ENCODE results near the gene NR5A1.

NR5A1 gene

GRCh38 chr9:124457079-124457886 is 49.9 kb downstream of the NR5A1 start:
- peaks cover 8% of the 10 kb centered on the region for H3K4me1 ChIP-seq (ENCODE audit: insufficient read depth, insufficient read length)

DNA sequence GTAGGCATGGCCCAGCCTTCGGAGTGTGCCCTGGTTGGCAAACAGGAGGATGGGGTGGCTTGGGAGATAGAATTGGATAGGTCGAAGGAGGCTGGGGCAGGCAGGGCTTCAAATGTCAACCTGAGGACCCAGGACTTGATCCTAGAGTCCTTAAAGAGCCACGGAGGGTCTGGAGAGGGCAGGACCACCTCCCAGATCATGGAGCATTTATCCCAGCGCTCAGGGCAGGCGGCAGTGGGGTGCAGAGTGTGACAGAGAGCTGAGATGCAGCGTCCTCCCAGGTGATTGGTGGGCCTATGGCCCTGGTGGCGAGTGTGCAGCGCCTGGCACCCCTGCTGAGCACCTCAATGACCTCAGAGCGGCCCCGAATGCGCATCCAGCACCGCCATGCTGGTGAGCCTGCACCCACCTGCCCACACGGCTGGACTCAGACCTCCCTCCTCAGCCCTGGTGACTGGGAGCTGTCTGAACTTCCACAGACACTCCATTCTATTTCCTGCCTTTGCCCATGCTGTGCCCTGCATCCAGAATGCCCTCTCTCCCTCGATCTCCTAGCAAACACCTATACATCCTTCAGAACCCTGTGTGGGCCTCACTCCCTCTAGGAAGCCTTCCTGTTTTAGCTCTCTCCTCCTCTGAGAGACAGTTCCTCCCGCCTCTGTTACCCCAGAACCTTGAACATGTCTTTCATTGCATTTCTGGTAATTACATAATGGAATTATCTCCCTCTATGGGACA is 50.7 kb downstream of the NR5A1 start:
- no peak for TF ChIP-seq ZNF274 (IDR thresholded peaks at IDR 0.05; ENCODE audit: low read depth, low read length)
- no peaks in the 10 kb centered on the region for H3K36me3 ChIP-seq (ENCODE audit: insufficient read depth, insufficient read length, low read length)
- no peak overlapping the region for H3K9ac ChIP-seq (ENCODE audit: insufficient read length, low read depth)
- no peak for DNase-seq (ENCODE audit: low read depth, low spot score)
- H3K4me1 ChIP-seq (ENCODE audit: insufficient read depth, insufficient read length) = peaks cover 8% of the 10 kb centered on the region
- H3K27me3 ChIP-seq (ENCODE audit: insufficient read depth, insufficient read length) = peaks cover 10% of the 10 kb centered on the region
- no peaks in the 10 kb centered on the region for H3K9me3 ChIP-seq (ENCODE audit: insufficient read depth, low read length)
- H3K4me3 ChIP-seq (ENCODE audit: insufficient read length, low read depth) = no peak overlapping the region

More at GRCh38 chr9:124457079-124457886, 49.9 kb downstream of the NR5A1 start:
- Histone ChIP-seq H3K9me3 (ENCODE audit: insufficient read depth, low read length) (no peaks in the 10 kb centered on the region), H3K4me3 (ENCODE audit: insufficient read length, low read depth) (no peak overlapping the region), H3K9ac (ENCODE audit: insufficient read length, low read depth) (no peak overlapping the region), H3K36me3 (ENCODE audit: insufficient read depth, insufficient read length, low read length) (no peaks in the 10 kb centered on the region), H3K27me3 (ENCODE audit: insufficient read depth, insufficient read length) (peaks cover 7% of the 10 kb centered on the region)
- TF ChIP-seq SUZ12 (IDR thresholded peaks at IDR 0.05; ENCODE audit: extremely low read depth, insufficient read depth, insufficient read length) (no peak), ZNF274 (IDR thresholded peaks at IDR 0.05; ENCODE audit: low read depth, low read length) (no peak), YY1 (IDR thresholded peaks at IDR 0.05; ENCODE audit: insufficient read depth, insufficient read length) (no peak)
- no peak for DNase-seq (ENCODE audit: low read depth, low spot score)

DNA sequence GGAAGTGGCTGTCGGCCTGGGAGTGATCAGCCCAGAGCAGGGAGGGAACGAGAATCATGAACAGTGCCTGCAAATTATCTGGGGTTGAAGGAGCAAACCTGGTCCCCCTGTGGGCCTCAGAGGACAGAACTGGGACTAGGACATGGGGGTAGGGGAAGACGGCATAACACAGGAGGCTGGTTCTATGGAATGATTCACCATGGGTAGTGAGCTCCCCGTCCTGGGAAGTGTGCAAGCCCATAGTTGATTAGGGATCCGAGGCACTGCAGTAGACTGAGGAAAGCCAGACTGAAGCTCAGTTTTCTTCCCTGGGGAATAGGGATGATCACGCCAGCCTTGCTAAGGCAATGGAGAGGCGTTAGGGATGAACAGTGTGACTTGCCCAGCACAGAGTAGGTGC is 51.4 kb downstream of the NR5A1 start:
- H3K36me3 ChIP-seq (ENCODE audit: insufficient read depth, insufficient read length, low read length) = no peaks in the 10 kb centered on the region

DNA sequence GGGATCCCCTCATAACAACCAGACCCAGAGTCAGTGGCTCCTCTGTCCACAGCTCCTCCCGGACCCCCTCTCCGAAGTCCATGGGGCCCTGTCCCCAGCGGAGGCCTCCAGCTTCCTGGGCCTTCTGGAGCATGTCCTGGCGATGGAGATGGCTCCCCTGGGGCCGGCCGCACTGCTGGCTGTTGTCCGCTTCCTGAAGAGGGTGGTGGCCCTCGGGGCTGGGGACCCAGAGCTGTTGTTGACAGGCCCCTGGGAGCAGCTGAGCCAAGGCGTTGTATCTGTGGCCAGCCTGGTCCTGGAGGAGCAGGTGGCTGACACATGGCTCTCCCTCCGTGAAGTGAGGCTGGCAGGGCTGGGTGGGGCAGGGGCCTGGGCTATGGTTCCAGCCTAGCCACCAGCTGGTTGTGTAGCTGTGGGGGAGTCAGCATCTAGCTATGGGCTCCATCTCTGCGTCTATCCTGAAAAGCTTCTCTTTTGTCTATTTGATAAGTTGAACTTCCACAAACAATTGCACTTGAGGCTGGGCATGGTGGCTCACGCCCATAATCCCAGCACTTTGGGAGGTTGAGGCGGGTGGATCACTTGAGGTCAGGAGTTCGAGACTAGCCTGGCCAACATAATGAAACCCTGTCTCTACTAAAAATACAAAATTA is 52.3 kb downstream of the NR5A1 start:
- no peak for DNase-seq (ENCODE audit: low read depth, low spot score)
- no peak overlapping the region for H3K9ac ChIP-seq (ENCODE audit: insufficient read length, low read depth)
- no peak for TF ChIP-seq SUZ12 (IDR thresholded peaks at IDR 0.05; ENCODE audit: extremely low read depth, insufficient read depth, insufficient read length)
- TF ChIP-seq YY1 (IDR thresholded peaks at IDR 0.05; ENCODE audit: insufficient read depth, insufficient read length) = no peak
- no peak for TF ChIP-seq ZNF274 (IDR thresholded peaks at IDR 0.05; ENCODE audit: low read depth, low read length)

More for the DNA sequence above, 51.4 kb downstream of the NR5A1 start:
- Histone ChIP-seq H3K9ac (ENCODE audit: insufficient read length, low read depth) (no peak overlapping the region), H3K9me3 (ENCODE audit: insufficient read depth, low read length) (no peaks in the 10 kb centered on the region), H3K4me3 (ENCODE audit: insufficient read length, low read depth) (no peak overlapping the region), H3K4me1 (ENCODE audit: insufficient read depth, insufficient read length) (peaks cover 12% of the 10 kb centered on the region), H3K27me3 (ENCODE audit: insufficient read depth, insufficient read length) (peaks cover 17% of the 10 kb centered on the region)
- TF ChIP-seq SUZ12 (IDR thresholded peaks at IDR 0.05; ENCODE audit: extremely low read depth, insufficient read depth, insufficient read length) (no peak), ZNF274 (IDR thresholded peaks at IDR 0.05; ENCODE audit: low read depth, low read length) (no peak), YY1 (IDR thresholded peaks at IDR 0.05; ENCODE audit: insufficient read depth, insufficient read length) (no peak)
- no peak for DNase-seq (ENCODE audit: low read depth, low spot score)

DNA sequence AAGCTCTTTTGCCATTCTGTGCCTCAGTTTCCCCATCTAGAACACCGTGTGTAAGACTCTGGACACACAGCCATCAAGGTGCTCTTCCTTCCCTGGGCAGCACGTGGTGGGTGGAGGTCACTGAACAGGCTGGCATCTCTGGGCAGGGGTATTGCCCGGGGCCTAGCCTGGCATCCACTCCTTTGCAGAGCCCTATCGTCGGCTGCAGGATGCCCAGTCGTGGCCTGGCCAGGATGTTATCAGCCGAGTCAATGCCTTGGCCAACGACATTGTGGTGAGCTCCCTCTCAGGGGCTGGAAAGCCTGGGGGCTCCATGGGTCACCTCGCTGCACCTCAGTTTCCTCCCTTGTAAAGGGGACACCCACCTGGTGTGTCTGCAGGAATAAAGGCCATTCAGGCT is 52.9 kb downstream of the NR5A1 start:
- H3K9ac ChIP-seq (ENCODE audit: insufficient read length, low read depth) = no peak overlapping the region
- peaks cover 14% of the 10 kb centered on the region for H3K4me1 ChIP-seq (ENCODE audit: insufficient read depth, insufficient read length)
- no peak overlapping the region for H3K4me3 ChIP-seq (ENCODE audit: insufficient read length, low read depth)
- TF ChIP-seq SUZ12 (IDR thresholded peaks at IDR 0.05; ENCODE audit: extremely low read depth, insufficient read depth, insufficient read length) (no peak), YY1 (IDR thresholded peaks at IDR 0.05; ENCODE audit: insufficient read depth, insufficient read length) (no peak), ZNF274 (IDR thresholded peaks at IDR 0.05; ENCODE audit: low read depth, low read length) (no peak)
- peaks cover 19% of the 10 kb centered on the region for H3K27me3 ChIP-seq (ENCODE audit: insufficient read depth, insufficient read length)
- H3K9me3 ChIP-seq (ENCODE audit: insufficient read depth, low read length) = no peaks in the 10 kb centered on the region
- H3K36me3 ChIP-seq (ENCODE audit: insufficient read depth, insufficient read length, low read length) = no peaks in the 10 kb centered on the region
- DNase-seq (ENCODE audit: low read depth, low spot score) = no peak

More for the DNA sequence above, 52.3 kb downstream of the NR5A1 start:
- peaks cover 19% of the 10 kb centered on the region for H3K27me3 ChIP-seq (ENCODE audit: insufficient read depth, insufficient read length)
- no peak overlapping the region for H3K4me3 ChIP-seq (ENCODE audit: insufficient read length, low read depth)
- peaks cover 14% of the 10 kb centered on the region for H3K4me1 ChIP-seq (ENCODE audit: insufficient read depth, insufficient read length)
- no peaks in the 10 kb centered on the region for H3K36me3 ChIP-seq (ENCODE audit: insufficient read depth, insufficient read length, low read length)
- no peaks in the 10 kb centered on the region for H3K9me3 ChIP-seq (ENCODE audit: insufficient read depth, low read length)

DNA sequence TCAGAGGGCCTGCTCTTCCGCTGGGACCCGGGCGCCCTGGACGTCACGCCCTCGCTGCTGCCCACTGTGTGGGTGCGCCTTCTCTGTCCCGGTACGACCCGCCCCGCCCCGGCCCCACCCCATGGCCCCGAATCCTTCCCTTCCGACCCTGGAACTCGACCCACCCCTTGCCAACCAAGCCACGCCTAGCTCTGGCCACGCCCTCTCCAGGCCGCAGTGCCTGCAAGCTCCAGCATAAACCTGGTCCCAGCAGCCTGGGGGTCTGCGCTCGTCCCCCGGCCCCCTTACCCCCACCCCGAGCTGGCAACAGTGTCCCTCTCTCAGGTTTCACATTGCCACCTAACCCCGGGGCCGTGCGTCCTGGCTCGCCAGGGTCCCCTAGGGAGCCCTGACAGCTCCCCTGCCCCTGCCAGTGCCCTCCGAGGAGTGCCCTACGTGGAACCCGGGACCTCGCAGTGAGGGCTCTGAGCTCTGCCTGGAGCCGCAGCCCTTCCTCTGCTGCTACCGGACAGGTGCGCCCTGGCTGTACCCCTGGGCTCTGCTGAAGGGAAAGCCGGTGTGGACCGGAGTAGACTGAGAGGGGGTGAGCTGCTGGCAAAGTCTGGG is 53.5 kb downstream of the NR5A1 start:
- Histone ChIP-seq H3K9ac (ENCODE audit: insufficient read length, low read depth) (peak overlapping the region; percentile 13), H3K4me1 (ENCODE audit: insufficient read depth, insufficient read length) (peaks cover 14% of the 10 kb centered on the region), H3K27me3 (ENCODE audit: insufficient read depth, insufficient read length) (peaks cover 19% of the 10 kb centered on the region), H3K4me3 (ENCODE audit: insufficient read length, low read depth) (peak overlapping the region; percentile 13), H3K36me3 (ENCODE audit: insufficient read depth, insufficient read length, low read length) (no peaks in the 10 kb centered on the region), H3K9me3 (ENCODE audit: insufficient read depth, low read length) (no peaks in the 10 kb centered on the region)
- DNase-seq (ENCODE audit: low read depth, low spot score) = no peak
- TF ChIP-seq YY1 (IDR thresholded peaks at IDR 0.05; ENCODE audit: insufficient read depth, insufficient read length) = no peak
- TF ChIP-seq ZNF274 (IDR thresholded peaks at IDR 0.05; ENCODE audit: low read depth, low read length) = no peak
- TF ChIP-seq SUZ12 (IDR thresholded peaks at IDR 0.05; ENCODE audit: extremely low read depth, insufficient read depth, insufficient read length) = no peak

Measured in NT2/D1 (cell line).